HG03103 (cell line): ENCODE data around the gene BCO2.
"Not testable (repeated sequence)": the region's sequence is repeated elsewhere in the genome, so short reads cannot be mapped to it uniquely, and the experiment has no call there.

Experiments used
- ATAC-seq: cut with Tn5 transposase; IDR thresholded peaks from one replicate; pipeline ENCODE4 v1.9.1; 2021; ENCODE audit warnings: low read depth; ENCODE audit not compliant: unreplicated experiment

BCO2 gene

DNA sequence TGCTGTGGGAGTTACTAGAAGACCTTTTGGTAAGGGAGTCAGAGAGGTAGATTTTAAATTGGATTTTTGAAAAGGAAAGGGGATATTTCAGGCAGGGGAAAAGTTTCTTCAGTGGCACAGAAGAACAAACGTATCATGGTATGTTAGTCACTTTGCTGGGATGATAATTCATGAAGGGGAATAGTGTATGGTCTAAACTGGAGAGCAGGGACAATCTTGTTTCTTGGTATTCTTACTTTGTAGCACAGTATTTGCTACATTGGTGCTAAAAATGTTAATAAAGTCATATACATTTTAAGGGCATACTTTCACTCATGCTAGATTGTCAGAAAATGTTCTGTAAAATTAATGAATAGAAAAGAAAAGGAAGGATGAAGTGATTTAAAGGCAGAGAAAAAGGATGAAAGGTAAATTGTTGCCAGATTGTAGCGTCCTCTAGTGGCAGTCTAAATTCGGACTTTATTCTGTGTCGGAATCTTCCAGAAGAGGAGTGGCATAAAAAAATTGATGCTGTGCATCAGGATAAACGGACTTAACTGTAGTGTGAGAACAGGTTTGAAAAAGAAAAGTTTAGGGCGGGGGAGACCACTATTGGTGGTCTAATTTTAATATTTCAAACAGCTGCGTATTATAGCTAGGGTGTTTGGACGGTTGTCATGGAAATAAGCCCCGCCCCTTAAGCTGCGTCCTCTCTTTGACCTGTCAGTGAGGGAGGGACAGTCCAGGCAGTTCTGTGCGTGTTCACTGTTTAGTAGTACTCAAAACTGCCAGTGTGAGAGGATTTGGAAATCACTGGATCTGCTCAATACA, at the start of gene BCO2:
TSS of gene BCO2 (plus strand) at position 724 of the 810 bp plus-strand sequence. CDS start 90 bp downstream, outside the sequence.
- no peak for ATAC-seq

DNA sequence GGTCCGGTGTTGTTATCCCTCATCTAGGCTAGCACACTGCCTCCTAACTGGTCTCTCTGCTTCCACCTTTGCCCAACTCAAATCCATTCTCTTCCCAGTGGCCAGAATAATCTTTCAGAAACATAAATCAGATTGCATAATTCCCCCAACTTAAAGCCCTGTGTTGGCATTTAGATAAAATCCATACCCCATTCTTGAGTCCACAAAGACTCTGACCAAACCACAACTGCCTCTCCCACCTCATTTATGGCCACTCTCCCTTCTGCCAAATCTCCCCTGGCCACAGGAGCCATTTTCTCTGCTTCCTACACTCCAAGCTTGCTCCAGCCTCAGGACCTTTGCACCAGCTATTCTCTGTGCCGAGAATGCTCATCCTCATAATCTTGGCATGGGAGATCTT, 48.3 kb upstream of the BCO2 start:
- no peak for ATAC-seq

- no peak for ATAC-seq
These were observed 46.7 kb upstream of the BCO2 start for GRCh38 chr11:112128483-112129121.

DNA sequence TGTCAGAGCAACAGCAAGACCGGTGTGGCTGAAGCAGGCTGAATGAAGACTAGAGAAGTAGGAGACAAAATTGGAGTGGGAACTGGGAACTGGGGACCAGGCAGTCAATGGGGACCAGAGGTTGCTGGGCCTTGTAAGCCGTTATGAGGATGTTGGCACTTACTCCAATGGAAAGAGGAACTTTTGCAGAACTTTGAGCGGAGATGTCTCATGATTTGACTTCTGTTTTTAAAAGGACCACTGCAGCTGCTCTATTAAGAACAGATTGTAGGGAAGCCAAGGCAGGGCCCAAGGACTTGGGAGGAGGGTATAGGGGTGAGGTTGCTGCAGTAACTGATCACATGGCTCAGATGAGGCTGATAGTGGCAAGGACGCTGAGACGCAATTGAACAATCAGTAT, 45.7 kb upstream of the BCO2 start:
- no peak for ATAC-seq

GRCh38 chr11:112132737-112133136, 42.6 kb upstream of the BCO2 start:
- no peak for ATAC-seq

GRCh38 chr11:112134473-112134872, 40.8 kb upstream of the BCO2 start:
- no peak for ATAC-seq

DNA sequence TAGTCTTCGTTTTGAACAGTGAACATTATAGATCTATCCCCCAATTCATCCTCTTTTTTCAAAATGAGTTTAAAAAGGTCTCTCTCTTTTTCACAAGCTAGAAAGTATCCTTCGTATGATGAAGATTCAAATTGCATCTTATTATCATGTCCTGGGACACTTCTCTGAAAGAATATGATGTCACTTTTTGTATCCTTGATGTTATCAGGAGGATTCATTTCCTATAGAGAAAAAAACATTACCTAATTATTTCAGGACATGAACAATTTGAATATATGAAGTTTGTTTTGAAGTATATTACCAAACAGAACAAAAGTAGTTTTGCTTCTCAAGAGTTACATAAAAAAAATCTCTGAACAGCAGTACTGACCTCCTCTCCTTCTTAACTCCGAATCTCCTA, 31.7 kb upstream of the BCO2 start:
- ATAC-seq, result no peak

- no peak for ATAC-seq
These were observed 24.8 kb upstream of the BCO2 start for GRCh38 chr11:112150517-112150916.

- no peak for ATAC-seq
These were observed 19.0 kb upstream of the BCO2 start for GRCh38 chr11:112156153-112156955.

GRCh38 chr11:112156956-112157766, 18.2 kb upstream of the BCO2 start:
- ATAC-seq, result no peak

DNA sequence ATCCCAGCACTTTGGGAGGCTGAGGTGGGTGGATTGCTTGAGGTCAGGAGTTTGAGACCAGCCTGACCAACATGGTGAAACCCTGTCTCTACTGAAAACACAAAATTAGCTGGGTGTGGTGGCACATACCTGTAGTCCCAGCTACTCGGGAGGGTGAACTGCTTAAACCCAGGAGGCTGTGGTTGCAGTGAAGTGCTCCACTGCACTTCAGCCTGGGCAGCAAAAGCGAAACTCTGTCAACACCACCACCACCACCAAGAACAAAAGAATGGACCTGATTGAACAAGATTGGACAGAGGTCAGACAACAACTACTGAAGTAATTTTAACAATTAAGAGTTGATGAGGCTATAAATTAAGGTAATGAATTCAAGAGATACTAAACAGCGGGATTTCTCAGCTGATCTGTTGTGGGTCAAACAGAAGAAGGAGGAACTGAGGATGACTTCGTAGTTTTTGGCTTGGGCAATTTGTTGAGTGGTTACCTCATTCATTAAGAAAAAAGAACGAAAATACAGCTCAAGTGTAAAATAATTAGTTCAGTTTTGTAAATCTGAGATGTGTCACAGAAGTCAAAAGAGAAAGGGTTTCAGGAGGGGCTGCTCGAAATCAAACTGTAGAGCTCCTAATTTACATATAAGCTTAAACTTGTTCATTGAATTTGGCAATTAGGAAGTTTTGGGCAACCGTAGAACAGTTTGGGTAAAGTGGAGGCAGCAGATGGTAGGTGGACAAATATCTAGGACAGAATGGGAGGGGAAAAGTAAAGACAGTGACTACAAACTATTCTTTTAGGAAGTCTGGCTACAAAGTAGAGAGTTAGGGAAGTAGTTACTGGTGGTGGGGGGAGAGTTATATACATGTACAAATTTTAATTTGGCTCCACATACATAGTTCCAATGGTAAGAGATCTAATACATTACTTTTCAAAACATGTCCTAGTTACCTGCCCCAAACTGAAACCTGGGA, 15.9 kb upstream of the BCO2 start:
- no peak for ATAC-seq

- ATAC-seq, result no peak
These were observed 15.0 kb upstream of the BCO2 start for GRCh38 chr11:112160091-112160848.

- ATAC-seq, result no peak
These were observed 14.3 kb upstream of the BCO2 start for GRCh38 chr11:112161012-112161411.

- ATAC-seq, result not testable (repeated sequence)
These were observed 13.1 kb upstream of the BCO2 start for GRCh38 chr11:112162200-112162599.

DNA sequence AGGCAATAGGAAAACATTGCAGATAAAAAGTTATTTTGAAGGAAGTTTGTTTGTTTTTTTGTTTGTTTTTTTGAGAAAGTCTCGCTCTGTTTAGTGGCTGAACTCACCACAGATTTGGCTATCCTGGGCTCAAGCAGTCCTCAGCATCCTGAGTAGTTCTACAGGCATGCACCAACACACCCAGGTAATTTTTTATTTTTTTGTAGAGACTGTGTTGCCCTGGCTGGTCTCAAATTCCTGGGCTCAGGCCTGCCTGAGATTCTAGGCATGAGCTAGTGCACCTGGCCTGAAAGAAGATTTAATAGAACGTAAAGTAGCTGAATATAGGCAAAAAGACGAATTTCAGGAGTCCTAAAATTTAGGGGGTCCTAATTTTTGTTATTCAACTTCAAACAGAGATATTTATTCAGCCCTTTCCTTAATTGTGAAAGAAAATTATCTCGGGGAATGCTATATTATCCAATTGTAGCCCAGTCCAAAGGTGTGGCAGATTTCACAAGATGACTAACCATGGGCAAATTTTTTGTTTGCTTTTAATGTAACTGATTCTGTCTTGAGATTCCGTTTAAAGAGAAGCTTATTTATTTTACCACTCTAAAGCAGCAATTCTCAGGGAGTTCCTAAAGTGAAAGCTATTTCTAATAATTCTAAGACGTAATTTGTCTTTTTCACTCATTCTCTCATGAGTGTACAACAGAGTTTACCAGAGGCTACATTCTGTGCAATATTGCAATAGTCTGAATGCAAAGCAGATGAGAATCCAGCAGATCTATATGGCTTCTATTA, 12.4 kb upstream of the BCO2 start:
- ATAC-seq, result no peak

- no peak for ATAC-seq
These were observed 11.2 kb upstream of the BCO2 start, which contains the start of gene IL18 for GRCh38 chr11:112163875-112164685. TSS of gene IL18 (minus strand) at chr11:112164094. CDS start at chr11:112155053, 9,041 bp downstream.

DNA sequence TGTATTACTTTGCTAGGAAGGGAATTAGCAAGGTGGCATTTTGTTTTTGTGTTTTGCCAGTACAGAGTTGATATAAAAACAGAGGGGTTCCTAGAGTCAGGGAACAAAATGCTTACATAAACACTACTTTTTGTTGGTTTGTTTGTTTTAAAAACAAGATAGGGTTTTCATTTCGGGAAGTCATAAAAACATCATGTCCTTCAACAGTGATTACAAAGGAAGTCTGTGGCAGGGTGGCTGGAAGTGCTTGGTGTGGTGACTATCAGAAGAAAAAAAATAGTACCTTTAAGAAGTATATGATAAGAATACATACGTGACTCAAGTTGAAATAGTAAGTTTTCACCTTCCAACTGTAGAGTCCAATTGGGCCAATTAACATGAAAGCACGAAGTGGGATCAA, 10.3 kb upstream of the BCO2 start:
- ATAC-seq, result no peak
